ENCODE measurements around the gene SKAP1.
"Not testable (repeated sequence)": the region's sequence is repeated elsewhere in the genome, so short reads cannot be mapped to it uniquely, and the experiment has no call there.

The SKAP1 gene

GRCh38 chr17:48198950-48199541, 231.0 kb downstream of the SKAP1 start:
- no peak for DNase-seq

- DNase-seq: no peak
These were observed 234.1 kb downstream of the SKAP1 start for GRCh38 chr17:48195910-48196309.

- DNase-seq: no peak
These were observed 235.9 kb downstream of the SKAP1 start for GRCh38 chr17:48194097-48194550.

GRCh38 chr17:48192321-48192731, 237.7 kb downstream of the SKAP1 start:
- no peak for DNase-seq

GRCh38 chr17:48191362-48191761, 238.7 kb downstream of the SKAP1 start:
- no peak for DNase-seq

- no peak for DNase-seq
These were observed 239.1 kb downstream of the SKAP1 start for GRCh38 chr17:48190871-48191270.

- DNase-seq: no peak
These were observed 242.0 kb downstream of the SKAP1 start for GRCh38 chr17:48187872-48188608.

- not testable (repeated sequence) for DNase-seq
These were observed 243.7 kb downstream of the SKAP1 start for GRCh38 chr17:48186317-48186716.

GRCh38 chr17:48184721-48185120, 245.3 kb downstream of the SKAP1 start:
- no peak for DNase-seq

- no peak for DNase-seq
These were observed 248.4 kb downstream of the SKAP1 start for GRCh38 chr17:48181653-48182052.

GRCh38 chr17:48180842-48181629, 249.0 kb downstream of the SKAP1 start:
- no peak for DNase-seq

- DNase-seq: no peak
These were observed 250.7 kb downstream of the SKAP1 start for GRCh38 chr17:48179071-48179945.

- no peak for DNase-seq
These were observed 251.7 kb downstream of the SKAP1 start for GRCh38 chr17:48178317-48178716.

- no peak for DNase-seq
These were observed 252.2 kb downstream of the SKAP1 start for GRCh38 chr17:48177816-48178215.

GRCh38 chr17:48176471-48176855, 253.6 kb downstream of the SKAP1 start:
- no peak for DNase-seq

GRCh38 chr17:48175692-48176470, 254.1 kb downstream of the SKAP1 start:
- no peak for DNase-seq

- no peak for DNase-seq
These were observed 255.0 kb downstream of the SKAP1 start for GRCh38 chr17:48174833-48175523.

GRCh38 chr17:48173191-48173984, 256.6 kb downstream of the SKAP1 start:
- no peak for DNase-seq

GRCh38 chr17:48169926-48170325, 260.1 kb downstream of the SKAP1 start:
- DNase-seq: no peak

GRCh38 chr17:48163809-48164208, 266.2 kb downstream of the SKAP1 start:
- no peak for DNase-seq
